GM23338 (cell line): ENCODE results near the gene SLC5A6. TPM values are rescaled to one million over a fixed set of nuclear protein-coding genes. Genes with fewer than 3 reads are reported as not detected.

Experiments used
- ATAC-seq: fragments of 200-7000 bp; cut with Tn5 transposase; 3 replicates; pipeline ENCODE4 v1.9.1; 2020
- DNase-seq: peaks from one replicate; pipeline ENCODE4 v3.0.0-alpha.2; 2015; ENCODE audit warnings: low spot score
- H2AFZ ChIP-seq: fragments of 200-600 bp; sonication (generic); 2 replicates; pipeline ENCODE4 v1.8.0; 2016; ENCODE audit warnings: antibody characterized with exemption, mild to moderate bottlenecking, moderate library complexity
- H3F3A ChIP-seq: fragments of 200-600 bp; sonication (generic); replicated peaks from 2 replicates; pipeline ENCODE4 v1.8.0; 2017; ENCODE audit warnings: antibody characterized with exemption, mixed run types, low read depth
- H3K27ac ChIP-seq: fragments of 200-600 bp; sonication (generic); 2 replicates; pipeline ENCODE4 v1.6.1; 2016; ENCODE audit warnings: low read depth
- H3K27me3 ChIP-seq: fragments of 200-600 bp; sonication (generic); 2 replicates; pipeline ENCODE4 v1.8.0; 2016; ENCODE audit warnings: mild to moderate bottlenecking, mixed run types, moderate library complexity; ENCODE audit not compliant: insufficient read depth
- H3K36me3 ChIP-seq: fragments of 200-600 bp; sonication (generic); 2 replicates; pipeline ENCODE4 v1.8.0; 2016; ENCODE audit warnings: mild to moderate bottlenecking; ENCODE audit not compliant: insufficient read depth
- H3K4me1 ChIP-seq: fragments of 200-600 bp; sonication (generic); 2 replicates; pipeline ENCODE4 v1.8.0; 2016; ENCODE audit warnings: mild to moderate bottlenecking, moderate library complexity; ENCODE audit not compliant: insufficient read depth
- H3K4me2 ChIP-seq: fragments of 200-600 bp; sonication (generic); 2 replicates; pipeline ENCODE4 v1.7.1; 2017; ENCODE audit warnings: mixed run types
- H3K4me3 ChIP-seq: fragments of 200-600 bp; sonication (generic); 2 replicates; pipeline ENCODE4 v1.6.1; 2016; ENCODE audit warnings: mixed run types
- H3K79me2 ChIP-seq: fragments of 200-600 bp; sonication (generic); replicated peaks from 2 replicates; pipeline ENCODE4 v1.8.0; 2017; ENCODE audit warnings: mild to moderate bottlenecking; ENCODE audit not compliant: insufficient read depth
- H3K9me2 ChIP-seq: fragments of 200-600 bp; sonication (generic); 2 replicates; pipeline ENCODE4 v1.8.0; 2017; ENCODE audit not compliant: insufficient read depth
- H4K20me1 ChIP-seq: fragments of 200-600 bp; sonication (generic); replicated peaks from 2 replicates; pipeline ENCODE4 v1.8.0; 2017; ENCODE audit warnings: mild to moderate bottlenecking; ENCODE audit not compliant: insufficient read depth
- H3K27ac Mint-ChIP-seq: 2 replicates; pipeline ENCODE4 v1.8.0; 2020; ENCODE audit warnings: inconsistent platforms, mild to moderate bottlenecking, moderate library complexity, mixed read lengths
- H3K27me3 Mint-ChIP-seq: 3 replicates; pipeline ENCODE4 v1.8.0; 2022; ENCODE audit warnings: low read depth, mild to moderate bottlenecking, moderate library complexity, mixed read lengths, inconsistent platforms; ENCODE audit not compliant: insufficient read depth, poor library complexity
- H3K36me3 Mint-ChIP-seq: 3 replicates; pipeline ENCODE4 v1.8.0; 2021; ENCODE audit warnings: low read depth, mild to moderate bottlenecking, inconsistent platforms, moderate library complexity, mixed read lengths
- H3K4me1 Mint-ChIP-seq: 3 replicates; pipeline ENCODE4 v1.8.0; 2020; ENCODE audit warnings: mild to moderate bottlenecking, inconsistent platforms, mixed read lengths
- H3K4me3 Mint-ChIP-seq: 3 replicates; pipeline ENCODE4 v1.8.0; 2021; ENCODE audit warnings: moderate library complexity, mild to moderate bottlenecking, inconsistent platforms, mixed read lengths
- H3K9me3 Mint-ChIP-seq: 3 replicates; pipeline ENCODE4 v1.8.0; 2020; ENCODE audit warnings: moderate library complexity, mild to moderate bottlenecking, inconsistent platforms, mixed read lengths
- CREB1 ChIP-seq: fragments of 250-450 bp; sonication (Bioruptor Pico); IDR thresholded peaks from 2 replicates; pipeline ENCODE4 v1.5.0; 2020; ENCODE audit warnings: low read depth, mild to moderate bottlenecking, moderate library complexity
- ETS1 ChIP-seq: IDR thresholded peaks from 2 replicates; pipeline ENCODE4 v1.6.1; 2016; ENCODE audit warnings: antibody characterized with exemption
- EZH2 ChIP-seq: fragments of 200-600 bp; sonication (generic); IDR thresholded peaks from one replicate; pipeline ENCODE4 v1.8.0; 2017; ENCODE audit warnings: antibody characterized with exemption, mild to moderate bottlenecking, low read depth; ENCODE audit not compliant: unreplicated experiment
- EZH2phosphoT487 ChIP-seq: fragments of 200-600 bp; sonication (generic); IDR thresholded peaks from one replicate; pipeline ENCODE4 v1.8.1; 2018; ENCODE audit warnings: antibody characterized with exemption; ENCODE audit not compliant: unreplicated experiment
- JUNB ChIP-seq: IDR thresholded peaks from one replicate; pipeline ENCODE4 v1.6.1; 2016; ENCODE audit warnings: antibody characterized with exemption; ENCODE audit not compliant: unreplicated experiment
- STAT1 ChIP-seq: IDR thresholded peaks from one replicate; pipeline ENCODE4 v1.6.1; 2016; ENCODE audit warnings: antibody characterized with exemption; ENCODE audit not compliant: unreplicated experiment
- ZNF114 ChIP-seq: fragments of 250-450 bp; sonication (Bioruptor Pico); IDR thresholded peaks from 2 replicates; pipeline ENCODE4 v1.5.0; 2020; ENCODE audit warnings: mild to moderate bottlenecking, moderate library complexity
- ZNF331 ChIP-seq: fragments of 250-450 bp; sonication (Bioruptor Pico); IDR thresholded peaks from 2 replicates; pipeline ENCODE4 v1.5.0; 2020; ENCODE audit warnings: low read depth, mild to moderate bottlenecking, moderate library complexity
- polyA plus RNA-seq: library from polyadenylated mRNA; unstranded; fragments of >200 nt; fragmentation: Nextera tagmentation; extraction: Ambion mirVana; gene quantifications from 2 replicates; pipeline ENCODE4 v1.2.1, GENCODE V29; 2016
- total RNA-seq: library from RNA; depleted of rRNA; stranded (reverse); fragments of >200 nt; shearing (Covaris generic); gene quantifications from 2 replicates; pipeline ENCODE4 v1.2.3, GENCODE V29; 2014
- TF ChIP-seq, protein P1 (sequence below), 2 experiments: fragments of 200-600 bp in 1 of 2; sonication (generic) in 1 of 2; conservative IDR thresholded peaks; 2 replicates each; pipeline versions ENCODE4 v1.5.1 to v1.6.1; 2016 to 2017; ENCODE audit warnings: antibody characterized with exemption in 2 of 2, low read depth in 2 of 2, mild to moderate bottlenecking in 2 of 2, moderate library complexity in 1 of 2
- TF ChIP-seq, protein P2 (sequence below): fragments of 250-450 bp; sonication (Bioruptor Pico); IDR thresholded peaks from 2 replicates; pipeline ENCODE4 v1.5.0; 2020; ENCODE audit warnings: mild to moderate bottlenecking, moderate library complexity

Gene SLC5A6
- total and polyA plus RNA-seq, 2 experiments from 2014 or later: 44.3 to 153 TPM

DNA sequence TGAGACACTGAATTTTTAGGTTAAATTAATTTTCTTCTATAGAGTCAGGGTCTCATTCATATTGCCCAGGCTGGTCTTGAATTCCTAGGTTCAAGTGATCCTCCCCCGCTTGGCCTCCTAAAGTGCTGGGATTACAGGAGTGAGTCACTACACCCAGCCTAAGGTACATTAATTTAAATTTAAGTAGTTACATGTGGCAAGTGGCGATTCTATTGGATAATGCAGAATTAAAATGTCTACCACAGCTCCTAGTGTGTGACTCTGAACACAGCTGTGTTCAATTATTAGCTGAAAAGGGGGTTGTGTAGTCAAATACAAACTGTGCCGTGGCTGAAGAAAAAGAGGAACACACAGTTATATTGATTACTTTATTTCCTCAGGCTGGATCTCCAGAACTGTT, 2.9 kb upstream of the SLC5A6 start (continued):
- TF ChIP-seq, protein P1, sequence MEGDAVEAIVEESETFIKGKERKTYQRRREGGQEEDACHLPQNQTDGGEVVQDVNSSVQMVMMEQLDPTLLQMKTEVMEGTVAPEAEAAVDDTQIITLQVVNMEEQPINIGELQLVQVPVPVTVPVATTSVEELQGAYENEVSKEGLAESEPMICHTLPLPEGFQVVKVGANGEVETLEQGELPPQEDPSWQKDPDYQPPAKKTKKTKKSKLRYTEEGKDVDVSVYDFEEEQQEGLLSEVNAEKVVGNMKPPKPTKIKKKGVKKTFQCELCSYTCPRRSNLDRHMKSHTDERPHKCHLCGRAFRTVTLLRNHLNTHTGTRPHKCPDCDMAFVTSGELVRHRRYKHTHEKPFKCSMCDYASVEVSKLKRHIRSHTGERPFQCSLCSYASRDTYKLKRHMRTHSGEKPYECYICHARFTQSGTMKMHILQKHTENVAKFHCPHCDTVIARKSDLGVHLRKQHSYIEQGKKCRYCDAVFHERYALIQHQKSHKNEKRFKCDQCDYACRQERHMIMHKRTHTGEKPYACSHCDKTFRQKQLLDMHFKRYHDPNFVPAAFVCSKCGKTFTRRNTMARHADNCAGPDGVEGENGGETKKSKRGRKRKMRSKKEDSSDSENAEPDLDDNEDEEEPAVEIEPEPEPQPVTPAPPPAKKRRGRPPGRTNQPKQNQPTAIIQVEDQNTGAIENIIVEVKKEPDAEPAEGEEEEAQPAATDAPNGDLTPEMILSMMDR (conservative IDR thresholded peaks at IDR 0.05; ENCODE audit: low read depth in 2 of 2): no peak
- no peak for TF ChIP-seq CREB1
- TF ChIP-seq STAT1: no peak
- TF ChIP-seq EZH2: no peak
- no peak for TF ChIP-seq EZH2phosphoT487
- TF ChIP-seq ETS1: no peak
- TF ChIP-seq ZNF331 (CRISPR knock-in tag): no peak
- no peak for TF ChIP-seq ZNF114 (CRISPR knock-in tag)
- TF ChIP-seq JUNB: no peak

GRCh38 chr2:27212626-27213471, 781 bp upstream of the SLC5A6 start:
- Histone ChIP-seq H4K20me1 (peaks cover 14% of the 10 kb centered on the region; the same call in 1 of the 2 replicates), H3K9me2 (no peaks in the 10 kb centered on the region), H3K27ac (peak overlapping the region; percentile 99), H3K27me3 (no peaks in the 10 kb centered on the region), H2AFZ (peak overlapping the region; percentile 49; the same call in 1 of the 2 replicates), H3F3A (peaks cover 10% of the 10 kb centered on the region; the same call in 1 of the 2 replicates), H3K4me3 (peak overlapping the region; percentile 92), H3K36me3 (peaks cover 20% of the 10 kb centered on the region), H3K79me2 (peaks cover 37% of the 10 kb centered on the region), H3K4me2 (peak overlapping the region; percentile 98), H3K4me1 (peaks cover 10% of the 10 kb centered on the region)
- ATAC-seq: peak; percentile 0; the same call in 1 of the 3 replicates
- peak overlapping the region; percentile 94 for H3K4me3 Mint-ChIP-seq
- peak overlapping the region; percentile 99 for H3K27ac Mint-ChIP-seq
- peaks cover 35% of the 10 kb centered on the region for H3K4me1 Mint-ChIP-seq
- H3K27me3 Mint-ChIP-seq: peaks cover 5% of the 10 kb centered on the region
- DNase-seq: peak; percentile 41
- no peaks in the 10 kb centered on the region; the same call in 2 of the 3 replicates for H3K9me3 Mint-ChIP-seq
- H3K36me3 Mint-ChIP-seq: peaks cover 59% of the 10 kb centered on the region
- TF ChIP-seq JUNB: no peak
- no peak for TF ChIP-seq STAT1
- no peak for TF ChIP-seq CREB1
- TF ChIP-seq, protein P2, sequence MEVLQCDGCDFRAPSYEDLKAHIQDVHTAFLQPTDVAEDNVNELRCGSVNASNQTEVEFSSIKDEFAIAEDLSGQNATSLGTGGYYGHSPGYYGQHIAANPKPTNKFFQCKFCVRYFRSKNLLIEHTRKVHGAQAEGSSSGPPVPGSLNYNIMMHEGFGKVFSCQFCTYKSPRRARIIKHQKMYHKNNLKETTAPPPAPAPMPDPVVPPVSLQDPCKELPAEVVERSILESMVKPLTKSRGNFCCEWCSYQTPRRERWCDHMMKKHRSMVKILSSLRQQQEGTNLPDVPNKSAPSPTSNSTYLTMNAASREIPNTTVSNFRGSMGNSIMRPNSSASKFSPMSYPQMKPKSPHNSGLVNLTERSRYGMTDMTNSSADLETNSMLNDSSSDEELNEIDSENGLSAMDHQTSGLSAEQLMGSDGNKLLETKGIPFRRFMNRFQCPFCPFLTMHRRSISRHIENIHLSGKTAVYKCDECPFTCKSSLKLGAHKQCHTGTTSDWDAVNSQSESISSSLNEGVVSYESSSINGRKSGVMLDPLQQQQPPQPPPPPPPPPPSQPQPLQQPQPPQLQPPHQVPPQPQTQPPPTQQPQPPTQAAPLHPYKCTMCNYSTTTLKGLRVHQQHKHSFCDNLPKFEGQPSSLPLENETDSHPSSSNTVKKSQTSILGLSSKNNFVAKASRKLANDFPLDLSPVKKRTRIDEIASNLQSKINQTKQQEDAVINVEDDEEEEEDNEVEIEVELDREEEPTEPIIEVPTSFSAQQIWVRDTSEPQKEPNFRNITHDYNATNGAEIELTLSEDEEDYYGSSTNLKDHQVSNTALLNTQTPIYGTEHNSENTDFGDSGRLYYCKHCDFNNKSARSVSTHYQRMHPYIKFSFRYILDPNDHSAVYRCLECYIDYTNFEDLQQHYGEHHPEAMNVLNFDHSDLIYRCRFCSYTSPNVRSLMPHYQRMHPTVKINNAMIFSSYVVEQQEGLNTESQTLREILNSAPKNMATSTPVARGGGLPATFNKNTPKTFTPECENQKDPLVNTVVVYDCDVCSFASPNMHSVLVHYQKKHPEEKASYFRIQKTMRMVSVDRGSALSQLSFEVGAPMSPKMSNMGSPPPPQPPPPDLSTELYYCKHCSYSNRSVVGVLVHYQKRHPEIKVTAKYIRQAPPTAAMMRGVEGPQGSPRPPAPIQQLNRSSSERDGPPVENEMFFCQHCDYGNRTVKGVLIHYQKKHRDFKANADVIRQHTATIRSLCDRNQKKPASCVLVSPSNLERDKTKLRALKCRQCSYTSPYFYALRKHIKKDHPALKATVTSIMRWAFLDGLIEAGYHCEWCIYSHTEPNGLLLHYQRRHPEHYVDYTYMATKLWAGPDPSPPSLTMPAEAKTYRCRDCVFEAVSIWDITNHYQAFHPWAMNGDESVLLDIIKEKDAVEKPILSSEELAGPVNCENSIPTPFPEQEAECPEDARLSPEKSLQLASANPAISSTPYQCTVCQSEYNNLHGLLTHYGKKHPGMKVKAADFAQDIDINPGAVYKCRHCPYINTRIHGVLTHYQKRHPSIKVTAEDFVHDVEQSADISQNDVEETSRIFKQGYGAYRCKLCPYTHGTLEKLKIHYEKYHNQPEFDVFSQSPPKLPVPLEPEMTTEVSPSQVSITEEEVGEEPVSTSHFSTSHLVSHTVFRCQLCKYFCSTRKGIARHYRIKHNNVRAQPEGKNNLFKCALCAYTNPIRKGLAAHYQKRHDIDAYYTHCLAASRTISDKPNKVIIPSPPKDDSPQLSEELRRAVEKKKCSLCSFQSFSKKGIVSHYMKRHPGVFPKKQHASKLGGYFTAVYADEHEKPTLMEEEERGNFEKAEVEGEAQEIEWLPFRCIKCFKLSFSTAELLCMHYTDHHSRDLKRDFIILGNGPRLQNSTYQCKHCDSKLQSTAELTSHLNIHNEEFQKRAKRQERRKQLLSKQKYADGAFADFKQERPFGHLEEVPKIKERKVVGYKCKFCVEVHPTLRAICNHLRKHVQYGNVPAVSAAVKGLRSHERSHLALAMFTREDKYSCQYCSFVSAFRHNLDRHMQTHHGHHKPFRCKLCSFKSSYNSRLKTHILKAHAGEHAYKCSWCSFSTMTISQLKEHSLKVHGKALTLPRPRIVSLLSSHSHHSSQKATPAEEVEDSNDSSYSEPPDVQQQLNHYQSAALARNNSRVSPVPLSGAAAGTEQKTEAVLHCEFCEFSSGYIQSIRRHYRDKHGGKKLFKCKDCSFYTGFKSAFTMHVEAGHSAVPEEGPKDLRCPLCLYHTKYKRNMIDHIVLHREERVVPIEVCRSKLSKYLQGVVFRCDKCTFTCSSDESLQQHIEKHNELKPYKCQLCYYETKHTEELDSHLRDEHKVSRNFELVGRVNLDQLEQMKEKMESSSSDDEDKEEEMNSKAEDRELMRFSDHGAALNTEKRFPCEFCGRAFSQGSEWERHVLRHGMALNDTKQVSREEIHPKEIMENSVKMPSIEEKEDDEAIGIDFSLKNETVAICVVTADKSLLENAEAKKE (CRISPR knock-in tag): no peak
- no peak for TF ChIP-seq ETS1
- TF ChIP-seq, protein P1 (conservative IDR thresholded peaks at IDR 0.05; ENCODE audit: low read depth in 2 of 2): no peak
- TF ChIP-seq ZNF114 (CRISPR knock-in tag): no peak
